ENCODE data around the gene RHOB.

Gene RHOB

DNA sequence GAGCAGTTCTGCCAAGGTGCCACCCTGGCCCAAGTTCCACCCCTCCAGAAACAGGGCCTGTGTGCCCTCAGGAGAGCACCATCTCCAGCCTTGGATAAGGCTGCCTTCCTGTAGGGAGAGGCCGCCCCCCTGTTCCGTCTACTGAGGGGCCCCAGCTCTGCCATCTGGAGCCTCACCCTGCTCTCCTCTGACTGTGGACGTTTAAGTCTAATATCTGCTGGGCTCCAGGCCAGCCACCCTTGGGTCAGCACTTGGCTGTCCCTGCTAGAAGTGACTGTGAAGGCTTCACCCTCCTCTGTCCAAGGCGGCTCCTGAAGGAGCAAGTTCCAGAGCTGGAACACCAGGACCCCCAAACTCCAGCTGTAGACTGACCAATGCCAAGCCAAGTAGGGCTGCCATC, 26.3 kb downstream of the RHOB start:
- Histone ChIP-seq H2BK12ac (ENCODE audit: low read length) (peak overlapping the region; percentile 70), H3K79me1 (ENCODE audit: low read length) (peaks cover 21% of the 10 kb centered on the region), H2AK5ac (ENCODE audit: low read length) (peak overlapping the region; percentile 3), H3K27me3 (ENCODE audit: insufficient read depth, low read length) (no peaks in the 10 kb centered on the region), H2BK120ac (ENCODE audit: insufficient read depth, low read length, poor library complexity) (peak overlapping the region; percentile 35), H3K27ac (ENCODE audit: low read depth, low read length) (no peak overlapping the region), H3K79me2 (ENCODE audit: control insufficient read depth, insufficient read depth, low read length, poor library complexity) (peaks cover 3% of the 10 kb centered on the region), H4K12ac (ENCODE audit: low read depth, low read length) (no peak overlapping the region), H4K8ac (ENCODE audit: low read depth, low read length) (no peak overlapping the region), H3K9ac (ENCODE audit: low read length) (no peak overlapping the region), H2BK5ac (ENCODE audit: low read depth, low read length, poor library complexity) (peak overlapping the region; percentile 3), H3K36me3 (ENCODE audit: control insufficient read depth in 1 of 2, insufficient read depth in 2 of 2, low read length in 2 of 2) (no peaks in the 10 kb centered on the region), H3K4me3 (ENCODE audit: low read depth, low read length) (no peak overlapping the region), H3K14ac (ENCODE audit: low read length) (peak overlapping the region; percentile 1), H3K9me3 (ENCODE audit: insufficient read depth, low read depth, low read length) (peaks cover 2% of the 10 kb centered on the region), H3K4ac (ENCODE audit: low read depth, low read length) (no peak overlapping the region), H3K4me1 (ENCODE audit: control insufficient read depth in 1 of 2, insufficient read depth in 2 of 2, low read length in 2 of 2) (peaks cover 23 to 25% of the 10 kb centered on the region in 2 experiments), H3K18ac (ENCODE audit: low read length) (peak overlapping the region; percentile 6), H2AFZ (ENCODE audit: insufficient read depth, low read length, poor library complexity) (no peak overlapping the region), H4K91ac (ENCODE audit: low read depth, low read length) (peak overlapping the region; percentile 37), H3K23ac (ENCODE audit: low read length) (no peak overlapping the region), H3K4me2 (ENCODE audit: low read length) (no peak overlapping the region)
- no peak for DNase-seq
- no CpG with 5 or more reads among the region's 4 CpGs for WGBS (ENCODE audit: extremely low coverage, insufficient coverage, insufficient read length)

DNA sequence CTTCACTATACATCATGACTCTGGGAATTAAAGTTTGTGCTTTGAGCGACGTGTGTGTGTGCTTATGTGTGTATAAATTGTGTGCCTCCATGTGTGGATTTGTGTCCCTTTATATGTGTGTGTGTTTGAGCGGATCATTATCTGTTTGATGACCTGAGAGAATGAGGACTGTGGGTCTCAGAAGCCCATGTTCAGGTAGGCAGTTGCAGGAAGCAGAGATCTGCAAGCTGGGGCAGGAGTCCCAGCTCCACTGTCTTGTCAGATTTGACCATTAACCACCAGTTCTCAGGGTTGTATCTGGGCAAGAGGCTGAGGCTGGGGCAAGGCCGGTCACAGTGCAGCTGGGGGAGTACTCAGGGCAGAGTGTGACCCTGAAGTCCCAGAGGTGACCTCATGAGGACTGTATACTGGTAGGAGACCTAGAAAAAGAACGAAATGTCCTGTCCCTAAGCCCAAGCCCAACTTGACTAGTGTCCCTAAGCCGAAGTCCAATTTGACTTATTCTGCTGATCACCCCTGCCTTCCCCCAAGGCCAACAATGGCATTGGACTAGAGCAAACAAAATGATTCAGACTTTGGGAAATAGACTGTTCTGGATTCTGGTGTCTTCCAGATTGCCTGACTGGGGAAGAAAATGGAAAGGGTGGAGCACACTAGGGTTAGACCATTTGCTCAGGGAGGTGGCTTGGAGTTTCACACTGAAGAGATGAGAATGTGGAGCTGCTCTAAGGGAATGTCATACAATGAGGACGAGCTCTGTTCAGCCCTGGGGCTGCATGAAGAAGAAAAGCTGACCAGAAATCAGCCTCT, 28.1 kb downstream of the RHOB start:
- peak overlapping the region; percentile 24 for H2BK5ac ChIP-seq (ENCODE audit: low read depth, low read length, poor library complexity)
- H3K36me3 ChIP-seq (ENCODE audit: control insufficient read depth in 1 of 2, insufficient read depth in 2 of 2, low read length in 2 of 2) = no peaks in the 10 kb centered on the region
- H2BK120ac ChIP-seq (ENCODE audit: insufficient read depth, low read length, poor library complexity) = peak overlapping the region; percentile 88
- H2BK12ac ChIP-seq (ENCODE audit: low read length) = peak overlapping the region; percentile 75
- H3K18ac ChIP-seq (ENCODE audit: low read length) = peak overlapping the region; percentile 34
- H3K79me2 ChIP-seq (ENCODE audit: control insufficient read depth, insufficient read depth, low read length, poor library complexity) = peaks cover 3% of the 10 kb centered on the region
- no peak overlapping the region for H3K4ac ChIP-seq (ENCODE audit: low read depth, low read length)
- peaks cover 23 to 25% of the 10 kb centered on the region in 2 experiments for H3K4me1 ChIP-seq (ENCODE audit: control insufficient read depth in 1 of 2, insufficient read depth in 2 of 2, low read length in 2 of 2)
- H3K14ac ChIP-seq (ENCODE audit: low read length) = peak overlapping the region; percentile 81
- DNase-seq = no peak
- H3K4me2 ChIP-seq (ENCODE audit: low read length) = no peak overlapping the region
- H4K91ac ChIP-seq (ENCODE audit: low read depth, low read length) = peak overlapping the region; percentile 78
- no peak overlapping the region for H2AFZ ChIP-seq (ENCODE audit: insufficient read depth, low read length, poor library complexity)
- no CpG with 5 or more reads among the region's 7 CpGs for WGBS (ENCODE audit: extremely low coverage, insufficient coverage, insufficient read length)
- peak overlapping the region; percentile 44 for H3K27ac ChIP-seq (ENCODE audit: low read depth, low read length)
- H3K79me1 ChIP-seq (ENCODE audit: low read length) = peaks cover 21% of the 10 kb centered on the region
- H3K9me3 ChIP-seq (ENCODE audit: insufficient read depth, low read depth, low read length) = peaks cover 2% of the 10 kb centered on the region
- H3K27me3 ChIP-seq (ENCODE audit: insufficient read depth, low read length) = no peaks in the 10 kb centered on the region
- H4K8ac ChIP-seq (ENCODE audit: low read depth, low read length) = peak overlapping the region; percentile 20
- H2AK5ac ChIP-seq (ENCODE audit: low read length) = peak overlapping the region; percentile 36
- H3K4me3 ChIP-seq (ENCODE audit: low read depth, low read length) = no peak overlapping the region
- H3K9ac ChIP-seq (ENCODE audit: low read length) = no peak overlapping the region
- no peak overlapping the region for H3K23ac ChIP-seq (ENCODE audit: low read length)
- H4K12ac ChIP-seq (ENCODE audit: low read depth, low read length) = peak overlapping the region; percentile 10

DNA sequence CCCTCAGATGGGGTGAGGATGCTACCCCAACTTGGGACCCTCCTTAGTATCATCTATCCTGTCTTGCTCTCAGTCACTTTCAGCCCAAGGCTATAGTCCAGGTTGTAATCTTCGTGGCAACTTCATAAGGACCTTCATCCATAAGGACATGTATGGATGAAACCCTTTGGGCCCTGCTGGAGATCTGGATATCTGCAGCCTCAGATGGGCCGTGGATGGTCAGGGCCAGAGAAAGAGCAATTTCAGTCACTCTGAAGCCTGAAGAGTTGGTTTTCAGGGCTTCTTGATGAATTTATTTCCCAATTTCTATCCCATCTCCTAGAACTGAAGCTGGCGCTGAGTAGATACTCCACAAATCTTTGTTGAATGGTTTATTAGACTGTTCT, 28.7 kb downstream of the RHOB start:
- Histone ChIP-seq H3K14ac (ENCODE audit: low read length) (peak overlapping the region; percentile 20), H3K23ac (ENCODE audit: low read length) (no peak overlapping the region), H3K79me1 (ENCODE audit: low read length) (peaks cover 21% of the 10 kb centered on the region), H3K27me3 (ENCODE audit: insufficient read depth, low read length) (no peaks in the 10 kb centered on the region), H2AK5ac (ENCODE audit: low read length) (peak overlapping the region; percentile 36), H2AFZ (ENCODE audit: insufficient read depth, low read length, poor library complexity) (no peak overlapping the region), H2BK12ac (ENCODE audit: low read length) (peak overlapping the region; percentile 38), H3K27ac (ENCODE audit: low read depth, low read length) (no peak overlapping the region), H3K4me2 (ENCODE audit: low read length) (no peak overlapping the region), H3K4me1 (ENCODE audit: control insufficient read depth in 1 of 2, insufficient read depth in 2 of 2, low read length in 2 of 2) (peaks cover 23 to 25% of the 10 kb centered on the region in 2 experiments), H3K9ac (ENCODE audit: low read length) (no peak overlapping the region), H3K9me3 (ENCODE audit: insufficient read depth, low read depth, low read length) (peaks cover 2% of the 10 kb centered on the region), H4K8ac (ENCODE audit: low read depth, low read length) (no peak overlapping the region), H3K4ac (ENCODE audit: low read depth, low read length) (no peak overlapping the region), H4K91ac (ENCODE audit: low read depth, low read length) (peak overlapping the region; percentile 78), H3K18ac (ENCODE audit: low read length) (peak overlapping the region; percentile 26), H2BK5ac (ENCODE audit: low read depth, low read length, poor library complexity) (no peak overlapping the region), H2BK120ac (ENCODE audit: insufficient read depth, low read length, poor library complexity) (peak overlapping the region; percentile 88), H3K4me3 (ENCODE audit: low read depth, low read length) (no peak overlapping the region), H3K79me2 (ENCODE audit: control insufficient read depth, insufficient read depth, low read length, poor library complexity) (peaks cover 3% of the 10 kb centered on the region), H4K12ac (ENCODE audit: low read depth, low read length) (no peak overlapping the region), H3K36me3 (ENCODE audit: control insufficient read depth in 1 of 2, insufficient read depth in 2 of 2, low read length in 2 of 2) (no peaks in the 10 kb centered on the region)
- no peak for DNase-seq
- no CpG with 5 or more reads among the region's 3 CpGs for WGBS (ENCODE audit: extremely low coverage, insufficient coverage, insufficient read length)

DNA sequence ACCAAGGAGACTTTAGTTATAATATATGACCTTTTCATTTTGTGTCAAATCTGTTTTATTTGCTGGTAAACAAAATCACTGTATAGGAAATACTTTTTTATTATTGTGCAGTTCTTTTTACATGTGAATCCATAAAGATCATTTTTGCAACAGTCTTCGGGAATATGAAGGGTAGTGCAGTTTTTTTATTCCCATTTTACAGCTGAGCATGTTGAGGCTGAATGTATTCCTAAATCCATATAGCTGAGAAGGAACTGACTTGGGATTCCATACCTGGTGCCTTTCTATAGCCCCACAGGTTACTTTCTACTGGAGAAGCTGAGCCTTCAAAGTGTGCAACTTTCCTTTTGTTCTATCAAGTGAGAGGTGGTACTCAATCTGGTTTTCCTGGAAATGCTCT, 29.6 kb downstream of the RHOB start:
- Histone ChIP-seq H3K9me3 (ENCODE audit: insufficient read depth, low read depth, low read length) (peaks cover 2% of the 10 kb centered on the region), H2AFZ (ENCODE audit: insufficient read depth, low read length, poor library complexity) (no peak overlapping the region), H2BK12ac (ENCODE audit: low read length) (no peak overlapping the region), H3K4me3 (ENCODE audit: low read depth, low read length) (no peak overlapping the region), H3K18ac (ENCODE audit: low read length) (no peak overlapping the region), H3K27ac (ENCODE audit: low read depth, low read length) (no peak overlapping the region), H4K12ac (ENCODE audit: low read depth, low read length) (no peak overlapping the region), H2BK120ac (ENCODE audit: insufficient read depth, low read length, poor library complexity) (no peak overlapping the region), H2AK5ac (ENCODE audit: low read length) (no peak overlapping the region), H3K79me1 (ENCODE audit: low read length) (peaks cover 21% of the 10 kb centered on the region), H4K91ac (ENCODE audit: low read depth, low read length) (no peak overlapping the region), H2BK5ac (ENCODE audit: low read depth, low read length, poor library complexity) (no peak overlapping the region), H3K4me2 (ENCODE audit: low read length) (no peak overlapping the region), H4K8ac (ENCODE audit: low read depth, low read length) (no peak overlapping the region), H3K23ac (ENCODE audit: low read length) (no peak overlapping the region), H3K9ac (ENCODE audit: low read length) (no peak overlapping the region), H3K4me1 (ENCODE audit: control insufficient read depth in 1 of 2, insufficient read depth in 2 of 2, low read length in 2 of 2) (peaks cover 23 to 25% of the 10 kb centered on the region in 2 experiments), H3K4ac (ENCODE audit: low read depth, low read length) (no peak overlapping the region), H3K36me3 (ENCODE audit: control insufficient read depth in 1 of 2, insufficient read depth in 2 of 2, low read length in 2 of 2) (no peaks in the 10 kb centered on the region), H3K14ac (ENCODE audit: low read length) (no peak overlapping the region), H3K27me3 (ENCODE audit: insufficient read depth, low read length) (no peaks in the 10 kb centered on the region), H3K79me2 (ENCODE audit: control insufficient read depth, insufficient read depth, low read length, poor library complexity) (peaks cover 3% of the 10 kb centered on the region)
- no CpG with 5 or more reads among the region's 1 CpG for WGBS (ENCODE audit: extremely low coverage, insufficient coverage, insufficient read length)
- DNase-seq = no peak

All from trophoblast cell (in vitro differentiated cells and primary cell).